Adrenal gland (tissue), 5 donors: Measurements from ENCODE around the gene CES5A.

Experiments used
- CTCF ChIP-seq, 6 experiments: fragments of 450-650 bp in 4 of 6; fragments of 200-600 bp in 2 of 6; sonication (generic) in 1 of 6; IDR thresholded peaks; 1 replicate in 5 of 6; 2 replicates in 1 of 6; pipeline versions ENCODE4 v1.5.1 to v1.8.0; 2016 to 2021; ENCODE audit warnings: antibody characterized with exemption in 6 of 6, mild to moderate bottlenecking in 2 of 6, moderate library complexity in 1 of 6
- POLR2A ChIP-seq, 2 donors: fragments of 450-650 bp; IDR thresholded peaks; one replicate each; pipeline ENCODE4 v1.6.1; 2017; ENCODE audit warnings: antibody characterized with exemption in 2 of 2, mild to moderate bottlenecking in 2 of 2, moderate library complexity in 1 of 2
- donor health status: DM: no; HTN: no; CAD: no.

GRCh38 chr16:55835581-55835980 lies 39.6 kb downstream of the CES5A start:
- TF ChIP-seq CTCF (IDR thresholded peaks at IDR 0.05) = no peak
- TF ChIP-seq POLR2A (IDR thresholded peaks at IDR 0.05) = no peak
